ENCODE data around the gene CACNA2D1. TPM values are rescaled to one million over a fixed set of nuclear protein-coding genes. Genes with fewer than 3 reads are reported as not detected.

The CACNA2D1 gene
- total and polyA plus RNA-seq, 8 donors: 1.8 to 72.7 (median 5.7) TPM

DNA sequence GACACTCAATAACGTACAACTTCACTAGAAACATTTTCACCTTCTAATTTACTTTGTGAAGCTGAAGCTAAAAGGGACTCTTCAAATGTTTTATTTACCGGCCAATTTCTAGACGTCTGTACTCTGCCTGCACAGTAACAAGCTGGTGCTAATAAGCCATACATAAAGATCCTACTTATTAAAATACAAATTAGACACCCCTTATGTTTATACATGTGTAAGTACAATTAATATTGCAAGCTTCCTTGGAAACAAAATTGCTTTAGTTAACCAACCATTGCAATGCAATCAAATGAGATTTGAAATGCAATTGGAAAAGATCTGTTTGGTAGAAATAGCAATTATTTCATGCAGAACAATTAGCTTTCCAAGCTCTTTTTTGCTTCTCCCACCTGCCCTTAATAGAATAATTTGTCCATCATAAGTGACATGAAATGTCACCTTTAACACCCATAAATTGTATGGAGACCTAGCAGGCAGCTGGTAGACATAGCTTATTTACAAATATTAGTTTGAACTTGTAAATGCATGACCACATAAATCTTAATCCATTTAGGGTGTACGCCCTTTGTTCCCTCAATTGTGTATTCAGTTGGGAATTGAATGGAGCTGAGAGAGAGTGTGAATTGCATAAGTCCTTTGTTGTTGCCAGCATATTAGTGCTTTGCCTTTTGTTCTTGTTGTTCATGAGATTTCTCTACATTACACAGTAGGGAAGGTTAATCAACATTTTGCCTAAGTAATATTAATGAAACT is 277.1 kb downstream of the CACNA2D1 start:
- H3K4me1 ChIP-seq: peaks cover 0 to 5% (median 0%) of the 10 kb centered on the region in 4 donors
- no peaks in the 10 kb centered on the region for H3K9me3 ChIP-seq
- 83 to 92% (median 88%) methylated on average over 4 of the region's 4 CpGs for WGBS, 5 donors
- intact Hi-C loops (cut with DNase I; ENCODE audit: low total_unique reads): no loop called here
- TF ChIP-seq POLR2A (IDR thresholded peaks at IDR 0.05): no peak
- no peak for TF ChIP-seq POLR2AphosphoS5 (IDR thresholded peaks at IDR 0.05)
- TF ChIP-seq, protein P1, sequence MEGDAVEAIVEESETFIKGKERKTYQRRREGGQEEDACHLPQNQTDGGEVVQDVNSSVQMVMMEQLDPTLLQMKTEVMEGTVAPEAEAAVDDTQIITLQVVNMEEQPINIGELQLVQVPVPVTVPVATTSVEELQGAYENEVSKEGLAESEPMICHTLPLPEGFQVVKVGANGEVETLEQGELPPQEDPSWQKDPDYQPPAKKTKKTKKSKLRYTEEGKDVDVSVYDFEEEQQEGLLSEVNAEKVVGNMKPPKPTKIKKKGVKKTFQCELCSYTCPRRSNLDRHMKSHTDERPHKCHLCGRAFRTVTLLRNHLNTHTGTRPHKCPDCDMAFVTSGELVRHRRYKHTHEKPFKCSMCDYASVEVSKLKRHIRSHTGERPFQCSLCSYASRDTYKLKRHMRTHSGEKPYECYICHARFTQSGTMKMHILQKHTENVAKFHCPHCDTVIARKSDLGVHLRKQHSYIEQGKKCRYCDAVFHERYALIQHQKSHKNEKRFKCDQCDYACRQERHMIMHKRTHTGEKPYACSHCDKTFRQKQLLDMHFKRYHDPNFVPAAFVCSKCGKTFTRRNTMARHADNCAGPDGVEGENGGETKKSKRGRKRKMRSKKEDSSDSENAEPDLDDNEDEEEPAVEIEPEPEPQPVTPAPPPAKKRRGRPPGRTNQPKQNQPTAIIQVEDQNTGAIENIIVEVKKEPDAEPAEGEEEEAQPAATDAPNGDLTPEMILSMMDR (IDR thresholded peaks at IDR 0.05): no peak
- no peak for TF ChIP-seq EP300 (IDR thresholded peaks at IDR 0.05)
- H3K36me3 ChIP-seq: no peaks in the 10 kb centered on the region
- no peak overlapping the region for H3K27ac ChIP-seq
- H3K27me3 ChIP-seq: no peaks in the 10 kb centered on the region
- no peak overlapping the region for H3K4me3 ChIP-seq
- no peak for DNase-seq

DNA sequence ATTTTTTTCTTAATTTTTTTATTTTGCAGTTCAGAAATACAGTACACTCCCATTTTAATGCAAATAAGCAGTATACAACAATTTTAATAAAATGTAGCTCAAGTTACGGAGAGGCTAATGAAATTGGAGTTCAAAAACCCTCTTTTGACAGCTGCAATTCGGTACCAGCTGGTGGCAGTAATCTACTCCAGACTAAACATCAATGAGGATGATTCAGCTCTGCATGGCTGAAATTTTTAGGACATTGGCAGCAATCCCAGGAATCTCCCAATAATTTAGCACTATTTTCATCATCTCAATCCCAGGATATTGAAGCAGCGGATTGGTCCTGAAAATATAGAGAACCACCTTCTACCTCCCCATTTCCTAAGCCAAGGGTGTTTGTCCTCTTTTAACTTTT is 278.8 kb downstream of the CACNA2D1 start:
- DNase-seq: peak in 1 of 2 donors; percentile 32
- 39 to 68% (median 57%) methylated on average over 3 of the region's 3 CpGs for WGBS, 5 donors

DNA sequence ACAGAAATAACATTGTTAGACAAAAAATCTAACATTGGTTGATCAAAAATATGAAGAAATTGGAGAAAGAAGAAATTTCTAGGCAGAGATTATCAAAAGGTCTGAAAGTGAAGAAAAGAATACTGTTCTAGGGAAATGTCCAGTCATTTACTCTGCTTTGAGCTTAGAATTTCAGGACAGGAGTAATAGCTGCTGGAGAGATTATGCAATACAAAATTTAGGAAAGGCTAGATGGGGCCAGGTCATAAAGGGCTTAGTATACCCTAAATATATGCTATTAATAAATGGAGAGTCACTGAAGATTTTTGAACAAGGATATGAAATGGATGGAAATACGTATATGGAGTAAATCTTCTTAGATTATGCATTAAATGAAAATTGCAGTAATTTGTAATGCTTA is 279.2 kb downstream of the CACNA2D1 start:
- TF ChIP-seq, protein P1 (IDR thresholded peaks at IDR 0.05): no peak
- H3K27me3 ChIP-seq: no peaks in the 10 kb centered on the region
- 81 to 95% (median 90%) methylated on average over 1 of the region's 1 CpG for WGBS, 5 donors
- H3K4me1 ChIP-seq: peaks cover 0 to 5% (median 0%) of the 10 kb centered on the region in 4 donors
- H3K27ac ChIP-seq: no peak overlapping the region
- no peaks in the 10 kb centered on the region for H3K36me3 ChIP-seq
- no peak for DNase-seq
- intact Hi-C loops (cut with DNase I; ENCODE audit: low total_unique reads): no loop called here
- H3K9me3 ChIP-seq: no peaks in the 10 kb centered on the region
- no peak overlapping the region for H3K4me3 ChIP-seq

More for the DNA sequence above, 278.8 kb downstream of the CACNA2D1 start:
- Histone ChIP-seq H3K4me3 (no peak overlapping the region), H3K27ac (no peak overlapping the region), H3K36me3 (no peaks in the 10 kb centered on the region), H3K27me3 (no peaks in the 10 kb centered on the region), H3K4me1 (peaks cover 0 to 5% (median 0%) of the 10 kb centered on the region in 4 donors), H3K9me3 (no peaks in the 10 kb centered on the region)
- TF ChIP-seq POLR2AphosphoS5 (IDR thresholded peaks at IDR 0.05) (peak in 1 of 3 donors; percentile 6), EP300 (IDR thresholded peaks at IDR 0.05) (no peak)
- intact Hi-C loops (cut with DNase I; ENCODE audit: low total_unique reads): no loop called here

DNA sequence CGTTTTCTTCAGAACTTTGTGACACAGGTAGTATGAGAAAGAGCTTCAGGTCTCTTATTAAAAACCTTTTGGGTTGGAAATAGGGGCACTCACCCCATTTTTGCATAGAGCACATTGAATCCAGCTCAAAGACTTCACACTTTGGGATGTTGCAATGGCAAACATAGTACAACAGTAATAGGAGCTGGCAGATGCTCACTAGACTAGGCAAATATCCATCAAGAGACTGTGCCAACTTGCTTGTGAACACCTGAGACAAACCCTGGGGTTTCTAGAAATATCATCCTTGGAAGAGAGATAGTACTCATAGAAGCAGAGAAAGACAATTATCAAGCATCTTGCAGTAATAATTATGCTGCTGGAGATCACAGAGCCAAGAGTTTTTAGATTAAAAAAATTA is 280.0 kb downstream of the CACNA2D1 start:
- H3K36me3 ChIP-seq: no peaks in the 10 kb centered on the region
- 35 to 87% (median 84%) methylated on average over 1 of the region's 1 CpG for WGBS, 5 donors
- no peaks in the 10 kb centered on the region for H3K27me3 ChIP-seq
- H3K27ac ChIP-seq: no peak overlapping the region
- H3K9me3 ChIP-seq: no peaks in the 10 kb centered on the region
- intact Hi-C loops (cut with DNase I; ENCODE audit: low total_unique reads): no loop called here
- peaks cover 0 to 5% (median 0%) of the 10 kb centered on the region in 4 donors for H3K4me1 ChIP-seq
- H3K4me3 ChIP-seq: no peak overlapping the region
- no peak for DNase-seq
- TF ChIP-seq, protein P1 (IDR thresholded peaks at IDR 0.05): no peak
- TF ChIP-seq POLR2AphosphoS5 (IDR thresholded peaks at IDR 0.05) (no peak), EP300 (IDR thresholded peaks at IDR 0.05) (no peak), POLR2A (IDR thresholded peaks at IDR 0.05) (no peak)

DNA sequence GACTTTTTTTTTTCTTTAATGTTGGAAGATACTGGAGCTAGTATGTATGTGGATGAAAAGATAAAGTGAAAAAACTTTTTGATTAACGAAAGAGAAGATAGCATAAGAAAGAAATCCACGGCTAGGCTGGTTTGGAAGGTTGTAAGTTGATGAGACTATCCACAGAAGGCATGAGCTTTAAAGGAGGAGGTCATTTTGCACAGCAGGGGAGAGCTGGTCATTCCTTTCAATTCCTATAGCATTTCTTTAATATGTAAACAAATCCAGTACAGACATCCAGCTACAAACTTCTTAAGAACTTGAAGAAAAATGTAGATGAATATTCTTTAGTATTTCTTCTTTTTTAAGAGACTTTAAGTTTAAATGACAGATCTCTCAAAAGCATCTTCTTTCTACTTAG is 281.3 kb downstream of the CACNA2D1 start:
- H3K4me3 ChIP-seq: no peak overlapping the region
- TF ChIP-seq POLR2AphosphoS5 (IDR thresholded peaks at IDR 0.05) (no peak), EP300 (IDR thresholded peaks at IDR 0.05) (no peak), POLR2A (IDR thresholded peaks at IDR 0.05) (no peak)
- TF ChIP-seq, protein P1 (IDR thresholded peaks at IDR 0.05): no peak
- H3K9me3 ChIP-seq: no peaks in the 10 kb centered on the region
- no peak for DNase-seq
- no peaks in the 10 kb centered on the region for H3K36me3 ChIP-seq
- no peak overlapping the region for H3K27ac ChIP-seq
- peaks cover 0 to 5% (median 0%) of the 10 kb centered on the region in 4 donors for H3K4me1 ChIP-seq
- intact Hi-C loops (cut with DNase I; ENCODE audit: low total_unique reads): no loop called here
- no peaks in the 10 kb centered on the region for H3K27me3 ChIP-seq
- WGBS, 5 donors: 43 to 85% (median 59%) methylated on average over 2 of the region's 2 CpGs
